HG03565 (cell line): ENCODE results near the gene DNAJC5.

Source experiments
- ATAC-seq: cut with Tn5 transposase; IDR thresholded peaks from one replicate; pipeline ENCODE4 v1.9.1; 2021; ENCODE audit warnings: mild to moderate bottlenecking, moderate library complexity; ENCODE audit not compliant: unreplicated experiment

DNAJC5 gene

DNA sequence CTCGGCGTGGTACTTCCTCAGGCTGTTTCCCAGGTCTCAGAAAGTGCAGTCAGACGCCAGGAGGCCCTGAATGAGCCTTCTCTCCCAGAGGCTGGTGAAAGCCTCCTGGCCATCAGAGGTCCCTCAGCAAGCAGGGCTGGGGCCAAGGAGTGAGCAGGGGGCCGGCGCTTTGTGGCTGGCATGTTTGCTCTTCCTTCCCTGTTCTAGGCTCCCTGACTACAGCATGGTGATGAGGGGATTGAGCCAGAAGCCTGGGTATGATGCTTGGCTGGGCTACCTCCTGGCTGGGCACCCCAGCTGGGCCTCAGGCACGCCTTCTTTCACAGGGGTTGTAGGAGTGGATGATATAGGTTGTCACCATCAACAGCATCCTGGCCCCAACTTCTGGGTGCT, 11.7 kb upstream of the DNAJC5 start:
- ATAC-seq: no peak

DNA sequence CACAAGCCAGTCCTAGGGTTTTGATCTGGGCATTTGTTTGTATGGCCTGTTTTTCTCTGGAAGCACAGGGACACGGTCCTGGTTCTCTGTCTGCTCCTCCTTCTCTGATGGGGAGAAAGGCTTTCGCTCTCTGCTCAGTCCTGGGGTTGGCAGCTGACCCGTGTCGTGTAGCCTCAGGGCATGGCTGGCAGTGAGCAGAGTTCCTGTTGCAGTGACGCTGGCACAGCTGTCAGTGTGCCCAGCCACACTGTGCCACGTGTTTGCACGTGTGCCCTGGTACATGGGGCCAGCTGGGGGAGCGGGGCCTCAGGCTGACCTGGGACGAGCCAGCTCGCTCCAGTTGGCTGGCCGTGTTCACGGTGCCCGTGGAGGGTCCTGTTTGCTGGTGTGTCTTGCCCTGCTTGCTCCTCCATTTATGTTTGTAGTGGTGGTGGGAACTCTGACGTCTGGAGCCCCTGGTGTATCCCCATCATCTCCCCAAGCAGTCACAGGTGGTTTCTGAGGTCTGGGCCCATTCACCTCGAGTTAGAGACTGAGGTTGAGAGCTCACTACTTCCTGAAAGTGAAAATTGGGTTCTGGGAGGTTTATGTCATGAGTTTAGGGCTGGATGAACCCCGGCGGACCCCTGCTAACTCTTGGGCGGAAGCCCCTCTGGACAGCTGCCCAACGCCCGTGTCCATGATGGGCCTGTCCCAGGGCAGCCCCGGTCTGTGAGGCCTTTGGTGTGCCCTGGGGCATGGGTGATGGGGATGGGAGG, 10.2 kb upstream of the DNAJC5 start:
- ATAC-seq: no peak

DNA sequence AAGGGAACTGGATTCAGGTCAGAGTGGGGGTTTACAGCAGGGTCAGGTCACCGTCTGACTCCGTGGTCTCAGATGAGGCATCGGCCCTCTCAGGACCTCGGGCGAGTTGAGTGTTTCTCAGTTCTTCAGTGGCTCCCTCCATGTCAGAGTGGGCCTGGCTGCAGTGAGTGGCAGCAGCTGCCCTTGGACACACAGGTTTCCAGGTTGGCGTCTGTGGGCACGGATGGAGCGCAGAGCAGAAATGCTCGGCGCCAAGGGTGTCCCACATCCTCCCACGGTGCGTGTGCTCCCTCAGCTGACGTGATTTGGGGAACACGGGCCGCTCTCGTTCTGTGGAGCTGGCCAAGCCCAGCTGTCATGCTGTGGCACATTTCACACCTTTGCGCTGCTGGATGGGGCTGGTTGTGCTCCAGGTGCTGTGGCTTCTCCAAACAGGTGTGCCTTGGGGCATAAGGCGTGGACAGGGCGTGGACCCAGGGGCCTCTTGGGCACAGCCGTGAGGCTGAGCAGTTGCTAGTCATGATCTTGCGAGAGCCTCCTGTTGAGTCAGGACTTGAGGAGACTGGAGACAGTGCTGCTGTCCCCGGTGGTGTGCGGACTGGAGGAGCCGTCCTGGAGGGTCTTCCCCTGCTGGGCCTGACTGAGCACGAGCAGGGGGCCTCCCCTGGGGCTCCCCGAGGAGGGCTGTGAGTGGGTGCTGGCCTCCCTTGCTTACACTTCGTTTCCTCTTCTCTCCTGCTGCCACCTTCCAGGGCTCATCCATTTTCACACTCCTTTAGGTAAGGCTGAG, 9.5 kb upstream of the DNAJC5 start:
- ATAC-seq: no peak

DNA sequence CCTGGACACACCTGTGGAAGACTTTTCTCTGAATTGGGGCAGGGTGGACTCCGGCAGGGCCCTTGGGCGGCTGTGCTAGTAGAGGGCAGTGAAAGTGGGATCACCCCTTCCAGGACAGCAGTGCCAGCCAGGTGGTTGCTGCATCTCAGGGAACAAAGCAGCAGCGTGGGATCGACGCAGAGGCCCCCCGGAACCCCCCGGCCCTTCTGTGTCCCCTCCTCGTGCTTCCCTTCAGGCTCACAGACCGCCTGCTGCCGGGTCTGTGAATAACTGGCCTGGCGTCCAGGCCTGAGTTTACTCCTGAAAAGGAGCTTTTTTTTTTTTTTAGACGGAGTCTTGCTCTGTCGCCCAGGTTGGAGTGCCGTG, 8.9 kb upstream of the DNAJC5 start:
- no peak for ATAC-seq

DNA sequence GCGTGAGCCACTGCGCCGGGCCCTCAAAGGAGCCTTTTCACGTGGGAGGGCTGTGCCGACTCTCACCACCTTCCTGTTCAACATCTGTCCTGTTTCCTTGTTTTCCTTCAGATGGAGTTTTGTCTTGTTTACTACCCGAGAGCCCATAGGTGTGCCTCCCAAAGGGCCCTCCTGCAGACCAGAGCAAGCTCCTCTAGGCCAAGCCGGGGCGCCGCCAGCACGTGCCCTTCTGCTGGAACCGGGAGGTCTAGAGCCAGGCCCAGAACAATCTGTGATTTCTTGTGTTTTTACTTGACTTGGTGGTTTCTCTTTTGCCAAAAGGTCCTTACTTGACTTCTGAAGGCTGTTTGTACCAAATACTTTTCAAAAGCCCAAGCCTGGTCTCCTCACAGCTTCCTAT, 8.0 kb upstream of the DNAJC5 start:
- no peak for ATAC-seq

DNA sequence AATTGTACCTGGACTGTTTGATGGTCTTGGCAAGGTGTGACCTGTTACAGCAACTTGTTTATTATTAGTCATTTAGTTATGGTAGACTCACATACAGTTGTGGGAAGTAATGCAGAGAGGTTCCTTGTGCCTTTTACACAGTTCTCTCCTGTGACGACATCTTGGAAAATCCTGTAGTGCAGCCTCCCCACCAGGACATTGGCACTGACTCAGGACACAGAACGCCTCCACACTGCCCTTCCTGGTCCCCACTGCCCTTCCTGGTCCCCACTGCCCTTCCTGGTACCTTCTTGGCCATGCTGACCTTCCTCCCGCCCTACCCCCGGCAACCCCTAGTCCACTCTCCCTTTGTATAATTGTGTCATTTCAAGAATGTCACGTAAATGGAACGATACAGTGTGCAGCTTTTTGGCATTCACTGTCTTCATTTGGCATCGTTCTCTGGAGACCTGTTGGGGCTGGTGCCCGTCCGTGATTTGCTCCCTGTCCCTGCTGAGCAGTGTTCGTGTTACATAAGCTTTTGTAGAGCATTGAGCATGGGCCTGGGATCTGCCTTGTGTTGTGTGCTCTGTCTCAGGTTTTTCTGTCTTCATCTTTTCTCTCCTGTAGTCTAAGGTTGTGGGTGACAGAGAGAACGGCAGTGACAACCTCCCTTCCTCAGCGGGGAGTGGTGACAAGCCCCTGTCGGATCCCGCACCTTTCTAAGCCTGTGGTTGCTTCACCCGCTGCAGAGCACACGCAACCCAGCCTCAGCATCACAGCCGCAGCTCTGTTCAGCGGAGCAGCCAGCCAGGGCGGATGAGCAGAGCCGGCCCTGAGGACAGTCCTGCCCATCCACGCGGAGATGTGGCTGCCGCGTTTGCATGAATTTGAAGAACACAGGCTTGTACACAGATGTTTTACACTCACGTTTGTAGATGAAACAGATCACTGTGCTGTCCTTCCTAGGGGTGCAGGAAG, 5.4 kb upstream of the DNAJC5 start:
- ATAC-seq: no peak

DNA sequence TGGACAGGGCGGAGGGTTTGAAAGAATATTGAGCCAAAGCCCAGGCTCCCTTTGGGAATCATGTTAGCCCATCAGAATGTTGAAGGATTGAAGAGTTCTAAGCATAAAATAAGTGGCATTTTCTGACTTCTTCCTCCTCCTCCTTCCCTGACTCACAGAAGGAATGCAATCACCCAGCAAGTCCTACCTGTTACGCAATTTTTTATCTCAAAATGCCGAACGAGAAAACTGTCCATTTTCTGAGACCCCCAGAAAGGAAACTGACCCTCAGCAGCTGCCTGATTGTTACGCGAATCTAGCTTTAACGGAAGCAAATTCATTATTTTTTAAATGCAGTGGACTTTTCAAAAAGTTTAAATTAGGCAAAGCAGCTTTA, 4.7 kb upstream of the DNAJC5 start:
- ATAC-seq: no peak

DNA sequence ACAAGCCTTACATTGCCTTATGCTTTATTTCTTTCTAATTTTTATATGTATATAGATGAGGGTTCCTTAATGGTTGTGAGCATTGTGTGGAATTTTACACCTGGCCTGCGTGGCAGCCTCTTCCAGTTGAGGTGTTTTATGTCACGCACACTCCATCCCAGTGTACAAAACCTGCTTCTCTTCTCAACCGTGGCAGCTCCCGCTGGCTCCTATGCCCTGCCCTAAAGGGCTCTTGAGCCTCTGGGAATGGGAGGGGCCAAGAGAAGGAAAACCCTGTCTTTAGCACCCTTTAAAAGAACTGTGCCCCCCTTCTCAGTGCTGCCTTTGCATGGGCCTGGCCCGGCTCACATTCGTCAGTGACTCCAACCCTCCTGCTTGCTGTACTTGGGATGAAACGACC, 4.3 kb upstream of the DNAJC5 start:
- no peak for ATAC-seq

DNA sequence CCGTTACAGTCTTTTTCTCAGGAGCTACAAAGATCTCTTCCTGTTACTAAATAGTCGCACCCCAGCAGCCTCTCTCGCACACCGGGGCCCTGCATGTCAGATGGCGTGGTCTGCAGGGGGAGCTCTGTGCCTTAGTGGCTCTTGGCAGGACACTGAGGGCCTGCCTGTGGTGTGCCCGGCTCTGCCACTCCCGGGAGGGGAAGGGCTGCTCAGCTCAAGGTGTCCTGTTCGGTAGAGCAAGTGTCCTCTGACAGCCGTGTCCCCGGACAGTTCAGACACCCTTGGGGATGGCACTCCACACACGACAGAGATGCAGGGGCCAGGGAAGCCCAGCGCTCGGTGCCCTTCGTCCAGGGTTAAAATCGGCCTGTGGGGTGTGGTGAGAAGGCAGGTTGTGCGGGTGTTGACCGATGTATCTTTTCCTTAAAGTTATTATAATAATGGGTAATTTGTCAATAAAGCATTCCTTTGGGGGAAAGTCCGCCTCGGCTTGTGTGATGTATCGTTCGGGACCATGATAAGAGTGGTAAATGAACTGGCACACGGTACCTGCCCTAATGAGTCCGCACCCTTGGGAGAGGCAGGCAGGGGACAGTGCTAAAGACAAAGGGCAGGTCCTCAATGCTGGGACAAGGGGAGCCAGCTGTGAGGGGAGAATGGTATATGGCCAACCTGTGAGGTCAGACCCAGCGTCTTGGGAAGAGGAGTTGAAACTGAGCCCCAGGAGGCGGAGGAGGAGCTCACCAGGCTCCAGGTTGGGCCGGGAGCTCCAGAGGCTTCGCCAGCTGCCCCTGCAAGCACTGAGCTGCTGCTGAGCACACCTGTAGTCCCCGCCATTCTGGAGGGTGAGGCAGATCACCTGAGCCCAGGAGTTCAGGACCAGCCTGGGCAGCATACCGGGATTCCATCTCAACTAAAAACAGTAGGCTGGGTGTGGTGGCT, 3.6 kb upstream of the DNAJC5 start:
- ATAC-seq: no peak

DNA sequence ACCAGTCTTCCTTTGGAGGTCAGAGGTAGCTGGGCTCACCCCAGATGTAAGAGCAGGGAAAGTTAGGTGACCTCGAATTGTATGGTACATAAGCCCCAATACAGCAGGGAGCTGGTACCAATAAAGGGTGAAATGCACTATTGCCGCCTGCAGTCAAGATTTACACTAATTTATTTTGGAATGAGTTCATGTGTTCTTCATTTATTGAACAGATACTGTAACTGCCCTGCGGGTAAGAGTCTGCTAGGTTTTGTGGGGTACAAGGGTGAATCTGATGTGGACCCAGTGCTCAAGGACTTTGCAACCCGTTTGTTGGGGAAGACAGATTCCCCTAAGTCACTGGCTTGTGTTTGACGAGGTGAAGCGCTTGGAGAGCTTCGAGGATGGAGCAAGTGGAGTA, 2.5 kb upstream of the DNAJC5 start:
- no peak for ATAC-seq

DNA sequence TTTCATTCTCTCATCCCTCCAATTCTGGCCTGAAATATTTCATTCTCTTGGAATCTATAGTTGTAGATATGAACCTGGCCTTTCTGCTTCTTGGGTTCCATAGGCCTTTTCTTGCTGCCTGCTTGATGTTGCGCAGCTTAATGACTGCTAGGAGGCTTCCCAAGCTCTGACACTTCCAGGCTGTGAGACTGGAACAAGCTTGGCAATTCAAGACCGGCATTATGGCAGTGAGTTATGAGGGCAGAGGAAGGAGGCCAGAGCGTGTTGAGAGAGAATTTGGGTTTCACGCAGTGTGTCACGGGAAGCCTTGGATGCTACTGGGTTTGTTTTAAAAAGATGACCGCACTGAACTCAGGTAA, 948 bp upstream of the DNAJC5 start:
- no peak for ATAC-seq

DNA sequence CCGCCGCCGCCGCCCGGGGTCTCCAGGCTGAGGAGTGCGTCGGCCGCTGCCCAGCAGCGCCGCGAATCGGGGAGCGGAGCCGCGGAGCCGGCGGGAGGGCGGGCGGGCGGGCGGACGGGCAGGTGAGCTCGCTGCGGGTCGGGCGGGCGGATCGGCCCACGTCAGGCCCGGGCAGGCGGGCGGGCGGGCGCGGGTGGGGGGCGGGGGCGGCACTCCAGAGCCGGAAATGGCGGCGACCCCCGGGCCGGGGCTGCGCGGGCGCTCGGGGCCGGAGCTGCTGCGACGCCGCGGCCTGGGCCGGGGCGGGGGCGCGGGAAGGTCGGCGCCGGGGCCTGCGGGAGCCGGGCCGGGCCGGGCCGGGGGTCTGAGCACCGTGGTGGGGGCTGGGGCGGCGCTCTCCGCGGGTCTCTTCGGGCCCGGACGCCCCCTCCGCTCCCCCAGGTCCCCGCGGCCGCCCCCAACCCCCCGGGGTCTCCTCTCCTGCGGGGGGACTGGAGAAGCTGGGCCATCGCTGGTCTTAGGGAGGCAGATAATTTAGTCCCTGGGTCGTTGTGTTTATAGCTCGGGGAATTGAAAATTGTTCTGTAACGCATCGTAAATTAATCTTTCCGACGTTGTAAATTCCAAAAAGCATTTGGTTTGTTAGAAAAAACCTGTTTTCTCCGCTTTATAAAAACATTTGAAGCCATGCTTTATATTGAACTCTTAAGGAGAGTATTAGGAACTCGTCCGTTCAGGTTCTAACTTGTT, 451 bp downstream of the DNAJC5 start:
- no peak for ATAC-seq

DNA sequence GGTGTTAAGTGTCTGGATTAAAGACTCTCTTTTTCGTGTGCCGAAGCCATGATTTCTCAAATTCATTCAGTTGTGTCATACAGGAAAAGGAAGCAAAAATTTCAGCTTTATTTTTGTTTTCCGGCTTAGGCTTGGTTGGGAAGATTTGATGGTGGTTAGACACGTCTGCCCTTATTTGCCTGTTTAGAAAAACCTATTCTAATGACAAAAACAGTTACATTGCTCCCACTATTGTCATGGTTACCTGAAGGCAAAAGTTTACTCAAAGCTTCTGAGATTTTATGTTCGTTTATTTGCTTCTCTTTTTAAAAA, 982 bp downstream of the DNAJC5 start:
- no peak for ATAC-seq

DNA sequence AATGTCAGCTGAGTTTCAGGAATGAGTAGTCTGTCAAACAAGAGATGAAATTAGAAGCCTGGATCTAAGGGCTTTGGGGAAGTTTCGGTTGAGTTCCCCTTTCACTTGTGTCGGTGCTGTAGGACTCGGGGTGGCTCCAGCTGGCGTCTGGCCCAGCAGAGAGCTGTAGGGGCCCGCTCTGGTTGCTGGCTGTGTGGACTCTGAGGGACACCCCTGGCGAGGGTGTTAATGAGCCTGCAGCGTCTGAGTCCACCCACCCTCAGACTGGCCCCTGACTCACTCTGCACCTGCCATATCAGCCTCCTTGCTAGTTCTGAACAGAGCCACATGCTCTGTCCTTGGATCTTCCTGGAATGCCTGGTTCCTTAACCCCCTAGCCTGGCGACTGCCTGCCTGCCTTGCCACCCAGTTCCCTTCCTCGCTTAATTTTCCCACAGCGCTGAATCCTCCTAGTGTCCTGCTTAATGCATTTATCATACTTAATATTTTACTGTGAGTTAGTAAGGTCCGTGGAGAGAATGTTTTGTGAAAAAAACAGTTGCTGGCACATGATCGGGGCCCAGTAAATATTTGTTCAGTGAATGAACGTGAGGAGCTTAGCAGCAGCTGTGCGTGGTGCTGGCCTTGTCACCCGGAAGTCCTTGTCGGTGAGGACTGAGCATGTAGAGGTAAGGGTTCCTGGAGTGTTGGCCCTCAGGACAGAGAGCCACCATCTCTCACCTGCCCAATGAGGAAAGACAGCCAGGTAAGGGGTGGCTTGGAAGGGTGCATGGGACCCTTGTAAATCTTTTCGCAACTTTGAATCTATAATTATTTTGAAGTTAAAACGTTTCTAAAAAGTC, 1.6 kb downstream of the DNAJC5 start:
- ATAC-seq: no peak

DNA sequence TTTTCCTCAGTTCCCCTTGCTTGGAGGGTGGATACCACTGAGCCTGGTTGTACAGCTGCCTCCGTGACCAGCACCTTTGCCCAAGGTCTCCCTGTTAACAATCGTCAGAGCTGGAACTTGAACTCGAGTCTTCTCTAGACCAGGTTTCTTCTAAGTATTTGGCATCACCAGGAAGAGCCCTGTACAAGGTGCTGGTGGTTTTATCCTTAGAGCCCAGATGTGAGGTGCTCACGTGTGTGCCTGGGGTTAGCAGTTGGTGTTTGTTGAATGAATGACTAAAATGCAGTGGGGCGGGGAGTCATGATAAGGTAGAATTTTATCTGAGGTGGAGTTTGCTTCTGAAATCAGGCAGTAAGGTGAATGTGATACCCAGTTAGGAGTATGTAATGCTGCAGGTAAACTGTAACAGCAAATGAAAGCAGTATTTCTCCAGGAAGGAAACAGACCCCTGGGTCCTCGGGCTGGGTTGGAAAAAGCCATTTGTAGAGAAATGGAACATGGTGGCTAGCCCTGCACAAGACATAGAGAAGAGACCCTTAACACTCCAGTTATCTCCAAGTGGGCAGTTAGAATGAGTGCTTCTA, 3.1 kb downstream of the DNAJC5 start:
- ATAC-seq: no peak

DNA sequence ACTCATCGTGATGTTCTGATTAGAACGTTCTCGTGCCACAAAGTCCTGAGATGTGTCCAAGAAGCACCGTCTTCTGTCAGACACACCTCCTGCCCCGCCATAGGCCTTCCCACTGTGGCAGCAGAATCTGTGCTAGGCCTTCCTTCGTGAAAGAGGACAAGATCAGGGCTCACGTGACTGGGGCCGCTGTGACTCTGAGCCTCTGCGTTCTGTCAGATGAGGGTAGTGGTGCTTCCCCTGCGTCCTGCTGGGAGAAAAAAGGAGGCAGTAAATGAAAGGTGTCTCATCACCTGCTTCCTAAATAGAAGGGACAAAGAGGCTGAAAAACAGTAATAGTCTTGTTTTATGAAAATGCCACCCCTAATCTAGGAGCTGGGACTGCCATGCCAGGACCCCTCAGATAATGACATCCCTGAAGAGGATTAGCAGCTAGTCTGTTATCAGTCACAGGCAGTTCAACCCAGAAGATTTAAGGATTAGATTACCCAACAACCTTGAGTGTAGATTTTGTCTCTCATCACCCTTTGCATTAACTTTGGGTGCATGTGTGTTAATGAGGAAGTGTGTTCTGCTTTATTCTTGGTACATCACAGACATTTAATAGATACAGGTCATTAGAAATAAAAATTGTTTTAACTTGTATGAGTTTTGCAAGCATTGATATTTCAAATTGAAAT, 4.1 kb downstream of the DNAJC5 start:
- ATAC-seq: no peak

DNA sequence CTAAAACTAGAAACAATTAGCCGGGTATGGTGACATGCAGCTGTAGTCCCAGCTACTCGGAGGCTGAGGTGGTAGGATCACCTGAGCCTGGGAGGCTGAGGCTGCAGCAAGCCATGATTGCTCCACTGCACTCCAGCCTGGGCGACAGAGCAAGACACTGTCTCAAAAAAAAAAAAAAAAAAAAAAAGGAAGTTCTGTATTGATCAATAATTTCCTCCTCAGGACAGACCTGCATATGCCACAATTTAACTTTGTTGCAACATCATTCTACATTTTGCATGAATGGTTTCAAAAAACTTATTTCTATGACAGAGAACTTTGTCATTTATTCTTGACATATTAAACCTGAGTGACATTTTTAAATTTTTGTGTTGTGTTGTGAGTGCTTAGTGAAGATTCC, 5.5 kb downstream of the DNAJC5 start:
- ATAC-seq: no peak
